Prostate gland (tissue), 2 donors: ENCODE measurements around the gene STK38. TPM values are rescaled to one million over a fixed set of nuclear protein-coding genes. Genes with fewer than 3 reads are reported as not detected.

ENCODE experiments used
- DNase-seq: peaks from one replicate; pipeline ENCODE4 v3.0.0-alpha.2; 2019; ENCODE audit warnings: low spot score
- H3K27ac ChIP-seq, 2 donors: fragments of 200-600 bp; sonication (generic); 2 replicates each; pipeline ENCODE4 v1.5.1; 2017 to 2019
- H3K27me3 ChIP-seq: fragments of 200-600 bp; sonication (generic); replicated peaks from 2 replicates; pipeline ENCODE4 v1.5.1; 2019; ENCODE audit not compliant: insufficient read depth
- H3K36me3 ChIP-seq, 2 donors: fragments of 200-600 bp; sonication (generic); 1 replicate in 1 of 2; 2 replicates in 1 of 2; pipeline versions ENCODE4 v1.5.1 to v1.8.1; 2017 to 2019
- H3K4me1 ChIP-seq: fragments of 200-600 bp; sonication (generic); replicated peaks from 2 replicates; pipeline ENCODE4 v1.5.1; 2019
- H3K4me3 ChIP-seq, 2 donors: fragments of 200-600 bp; sonication (generic); 2 replicates each; pipeline ENCODE4 v1.5.1; 2017 to 2019
- H3K9me3 ChIP-seq: fragments of 200-600 bp; sonication (generic); 2 replicates; pipeline ENCODE4 v1.5.1; 2017
- CTCF ChIP-seq, 4 experiments: fragments of 200-600 bp in 2 of 4; fragments of 450-650 bp in 2 of 4; sonication (generic) in 2 of 4; IDR thresholded peaks; 1 replicate in 3 of 4; 2 replicates in 1 of 4; pipeline ENCODE4 v1.5.1; 2016 to 2019; ENCODE audit warnings: antibody characterized with exemption in 4 of 4, mild to moderate bottlenecking in 2 of 4, moderate library complexity in 2 of 4
- POLR2A ChIP-seq: fragments of 450-650 bp; IDR thresholded peaks from one replicate; pipeline ENCODE4 v1.6.1; 2016; ENCODE audit warnings: antibody characterized with exemption, mild to moderate bottlenecking
- POLR2AphosphoS5 ChIP-seq: sonication (generic); formaldehyde crosslinking; IDR thresholded peaks from one replicate; pipeline ENCODE4 v1.6.1; 2017; ENCODE audit warnings: antibody characterized with exemption
- WGBS: methylation state at CpG from one replicate; pipeline ENCODE4 v1.1.5; 2018; 5-methylcytosine and 5-hydroxymethylcytosine counted together
- intact Hi-C: fragments of 100-400 bp; cut with DNase I; formaldehyde crosslinking; loops from one replicate; pipeline ENCODE4 v1.14.2; 2022
- total RNA-seq, 2 donors: library from RNA; depleted of rRNA; stranded (reverse); fragments of >200 nt; gene quantifications; one replicate each; pipeline ENCODE4 v1.1.0, GENCODE V29; 2016

Gene STK38
- total RNA-seq, 2 donors from 2014 or later, result 16.5 to 17.7 TPM

GRCh38 chr6:36508532-36508931, 38.7 kb downstream of the STK38 start:
- intact Hi-C loops, result no loop called here
- Histone ChIP-seq H3K36me3 (no peaks in the 10 kb centered on the region), H3K4me3 (no peak overlapping the region), H3K27ac (no peak overlapping the region), H3K9me3 (no peaks in the 10 kb centered on the region), H3K27me3 (no peaks in the 10 kb centered on the region), H3K4me1 (no peaks in the 10 kb centered on the region)
- DNase-seq, result no peak
- WGBS, result 80% methylated on average over 10 of the region's 10 CpGs
- TF ChIP-seq POLR2A (no peak), CTCF (IDR thresholded peaks at IDR 0.05) (no peak), POLR2AphosphoS5 (no peak)

GRCh38 chr6:36506611-36507010, 40.7 kb downstream of the STK38 start:
- H3K4me1 ChIP-seq, result no peaks in the 10 kb centered on the region
- H3K27ac ChIP-seq, result no peak overlapping the region
- intact Hi-C loops, result no loop called here
- DNase-seq, result no peak
- H3K9me3 ChIP-seq, result no peaks in the 10 kb centered on the region
- 66% methylated on average over 2 of the region's 2 CpGs for WGBS
- H3K36me3 ChIP-seq, result no peaks in the 10 kb centered on the region
- no peaks in the 10 kb centered on the region for H3K27me3 ChIP-seq
- no peak overlapping the region for H3K4me3 ChIP-seq
- no peak for TF ChIP-seq CTCF (IDR thresholded peaks at IDR 0.05)
- TF ChIP-seq POLR2A, result no peak
- TF ChIP-seq POLR2AphosphoS5, result no peak

GRCh38 chr6:36505744-36506534, 41.3 kb downstream of the STK38 start:
- H3K4me3 ChIP-seq, result no peak overlapping the region
- no peaks in the 10 kb centered on the region for H3K27me3 ChIP-seq
- intact Hi-C loops, result no loop called here
- DNase-seq, result no peak
- no peaks in the 10 kb centered on the region for H3K4me1 ChIP-seq
- H3K36me3 ChIP-seq, result no peaks in the 10 kb centered on the region
- H3K27ac ChIP-seq, result no peak overlapping the region
- H3K9me3 ChIP-seq, result no peaks in the 10 kb centered on the region
- 72% methylated on average over 6 of the region's 6 CpGs for WGBS
- TF ChIP-seq POLR2AphosphoS5, result no peak
- TF ChIP-seq POLR2A, result no peak
- TF ChIP-seq CTCF (IDR thresholded peaks at IDR 0.05), result no peak

GRCh38 chr6:36504982-36505381, 42.3 kb downstream of the STK38 start:
- intact Hi-C loops, result no loop called here
- no peak for DNase-seq
- no peaks in the 10 kb centered on the region for H3K36me3 ChIP-seq
- WGBS, result 94% methylated on average over 2 of the region's 2 CpGs
- no peak overlapping the region for H3K27ac ChIP-seq
- no peak for TF ChIP-seq POLR2A
- no peak for TF ChIP-seq POLR2AphosphoS5
- no peak for TF ChIP-seq CTCF (IDR thresholded peaks at IDR 0.05)
- H3K4me1 ChIP-seq, result no peaks in the 10 kb centered on the region
- no peaks in the 10 kb centered on the region for H3K9me3 ChIP-seq
- H3K27me3 ChIP-seq, result no peaks in the 10 kb centered on the region
- no peak overlapping the region for H3K4me3 ChIP-seq

- Histone ChIP-seq H3K4me1 (no peaks in the 10 kb centered on the region), H3K27me3 (no peaks in the 10 kb centered on the region), H3K4me3 (no peak overlapping the region), H3K27ac (no peak overlapping the region), H3K36me3 (no peaks in the 10 kb centered on the region), H3K9me3 (no peaks in the 10 kb centered on the region)
- no peak for DNase-seq
- 93% methylated on average over 3 of the region's 3 CpGs for WGBS
- no peak for TF ChIP-seq POLR2A
- no peak for TF ChIP-seq CTCF (IDR thresholded peaks at IDR 0.05)
- TF ChIP-seq POLR2AphosphoS5, result no peak
- intact Hi-C loops, result no loop called here
Measured at GRCh38 chr6:36504181-36504580, 43.1 kb downstream of the STK38 start.
